Measurements from ENCODE around the gene RETSAT. TPM values are rescaled to one million over a fixed set of nuclear protein-coding genes. Genes with fewer than 3 reads are reported as not detected.
"Not testable (repeated sequence)": the region's sequence is repeated elsewhere in the genome, so short reads cannot be mapped to it uniquely, and the experiment has no call there.

Gene RETSAT
- polyA plus RNA-seq, 2 of the 4 experiments (the other 2 are of a cell fraction): 42.3 to 51.6 TPM

DNA sequence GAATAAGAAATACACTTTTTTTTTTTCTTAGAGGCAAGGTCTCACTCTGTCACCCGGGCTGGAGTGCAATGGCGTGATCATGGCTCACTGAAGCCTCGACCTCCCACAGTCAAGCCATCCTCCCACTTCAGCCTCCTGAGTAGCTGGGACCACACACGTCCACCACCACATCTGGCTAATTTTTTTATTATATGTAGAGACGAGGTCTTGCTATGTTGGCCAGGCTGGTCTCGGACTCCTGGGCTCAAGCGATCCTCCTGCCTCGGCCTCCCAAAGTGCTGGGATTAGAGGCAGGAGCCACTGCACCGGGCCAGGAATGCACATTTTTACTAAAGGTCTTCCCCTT is 28.9 kb downstream of the RETSAT start:
- H3K4me2 ChIP-seq: peak overlapping the region; percentile 96
- no peak for ATAC-seq
- 79% methylated on average over 9 of the region's 9 CpGs for WGBS (ENCODE audit: missing lambda C conversion rate)

DNA sequence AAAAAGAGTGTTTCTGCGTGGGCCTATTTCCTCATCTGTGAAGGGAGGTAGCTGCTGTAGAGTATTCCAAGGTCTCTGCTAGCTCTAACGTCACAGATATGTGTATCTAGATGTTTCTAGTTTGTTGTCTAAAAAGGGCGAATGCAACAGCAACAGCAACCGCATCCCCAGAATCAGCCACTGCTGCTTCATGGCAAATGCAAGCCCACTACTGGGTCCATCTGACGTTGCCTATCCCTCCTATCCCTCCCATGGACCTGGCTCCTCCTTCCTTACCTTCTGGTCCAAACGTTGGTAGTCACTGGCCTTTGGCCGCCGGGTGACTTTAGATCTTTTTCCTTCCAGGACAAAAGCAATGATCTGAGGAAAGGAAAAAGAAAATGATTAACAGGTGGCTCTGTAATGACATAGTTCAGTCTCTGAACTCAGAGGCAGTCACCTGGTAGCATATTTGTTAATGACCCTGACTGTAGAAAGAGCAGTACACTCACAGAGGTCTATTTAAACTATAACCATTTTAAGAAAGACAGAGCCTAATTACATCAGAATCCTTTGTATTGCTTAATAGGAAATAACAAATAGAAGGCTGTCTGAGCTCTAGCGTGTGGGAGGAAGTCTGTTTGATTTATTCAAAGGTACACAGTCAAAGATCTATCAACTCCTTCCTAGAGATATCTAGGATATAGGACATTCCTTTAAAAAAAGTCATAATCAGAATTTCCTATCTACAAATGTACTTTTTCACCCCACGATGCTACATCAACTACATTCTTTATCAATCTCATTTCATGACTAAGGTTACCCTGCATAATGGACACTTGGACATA is 29.5 kb downstream of the RETSAT start:
- Histone ChIP-seq H3K4me1 (peaks cover 33% of the 10 kb centered on the region), H3K4me2 (peak overlapping the region; percentile 96), H3K9me3 (no peaks in the 10 kb centered on the region), H3K27ac (0 out of 6 replicates have a peak overlapping the region, but pooled peaks of 1 of the 2 experiments have one; percentile 18), H3K4me3 (peak overlapping the region; percentile 65; the same call in 2 of the 3 replicates)
- FAIRE-seq (no peak), DNase-seq (ENCODE audit: low read depth in 1 of 2, low spot score in 1 of 2) (no peak), ATAC-seq (no peak)
- TF ChIP-seq NR3C1 (IDR thresholded peaks at IDR 0.05) (no peak), CEBPB (IDR thresholded peaks at IDR 0.05) (peak; percentile 19 to 54; a peak in 1 of 4 replicates)
- POLR2A ChIA-PET: no interaction called here
- CTCF ChIA-PET: interaction anchor here (0.5 to 7.1 kb wide), 5 partner anchors 25 to 302 kb away, joined by 3 to 48 read pairs (median 3); no protein-coding TSS in a partner anchor
- 61% methylated on average over 10 of the region's 10 CpGs for WGBS (ENCODE audit: missing lambda C conversion rate)

More for the DNA sequence above, 28.9 kb downstream of the RETSAT start:
- ChIA-PET CTCF (interaction anchor here (0.5 to 7.1 kb wide), 2 partner anchors 26 to 303 kb away, joined by 3 to 48 read pairs; no protein-coding TSS in a partner anchor), POLR2A (no interaction called here)
- Histone ChIP-seq H3K4me3 (peak overlapping the region; percentile 65; the same call in 2 of the 3 replicates), H3K9me3 (no peaks in the 10 kb centered on the region), H3K4me1 (peaks cover 33% of the 10 kb centered on the region), H3K27ac (0 out of 6 replicates have a peak overlapping the region, but pooled peaks of 1 of the 2 experiments have one; percentile 18)
- no peak for FAIRE-seq
- TF ChIP-seq ESRRA (IDR thresholded peaks at IDR 0.05; ENCODE audit: borderline replicate concordance, low read length) (no peak), CHD2 (IDR thresholded peaks at IDR 0.05; ENCODE audit: low read length, partially characterized antibody) (no peak), EHMT2 (IDR thresholded peaks at IDR 0.05; ENCODE audit: low read depth) (no peak), GATA3 (IDR thresholded peaks at IDR 0.05; ENCODE audit: borderline replicate concordance) (no peak), RARB (CRISPR knock-in tag; IDR thresholded peaks at IDR 0.05) (no peak), FOSB (CRISPR knock-in tag; IDR thresholded peaks at IDR 0.05) (no peak)
- TF ChIP-seq, protein P1, sequence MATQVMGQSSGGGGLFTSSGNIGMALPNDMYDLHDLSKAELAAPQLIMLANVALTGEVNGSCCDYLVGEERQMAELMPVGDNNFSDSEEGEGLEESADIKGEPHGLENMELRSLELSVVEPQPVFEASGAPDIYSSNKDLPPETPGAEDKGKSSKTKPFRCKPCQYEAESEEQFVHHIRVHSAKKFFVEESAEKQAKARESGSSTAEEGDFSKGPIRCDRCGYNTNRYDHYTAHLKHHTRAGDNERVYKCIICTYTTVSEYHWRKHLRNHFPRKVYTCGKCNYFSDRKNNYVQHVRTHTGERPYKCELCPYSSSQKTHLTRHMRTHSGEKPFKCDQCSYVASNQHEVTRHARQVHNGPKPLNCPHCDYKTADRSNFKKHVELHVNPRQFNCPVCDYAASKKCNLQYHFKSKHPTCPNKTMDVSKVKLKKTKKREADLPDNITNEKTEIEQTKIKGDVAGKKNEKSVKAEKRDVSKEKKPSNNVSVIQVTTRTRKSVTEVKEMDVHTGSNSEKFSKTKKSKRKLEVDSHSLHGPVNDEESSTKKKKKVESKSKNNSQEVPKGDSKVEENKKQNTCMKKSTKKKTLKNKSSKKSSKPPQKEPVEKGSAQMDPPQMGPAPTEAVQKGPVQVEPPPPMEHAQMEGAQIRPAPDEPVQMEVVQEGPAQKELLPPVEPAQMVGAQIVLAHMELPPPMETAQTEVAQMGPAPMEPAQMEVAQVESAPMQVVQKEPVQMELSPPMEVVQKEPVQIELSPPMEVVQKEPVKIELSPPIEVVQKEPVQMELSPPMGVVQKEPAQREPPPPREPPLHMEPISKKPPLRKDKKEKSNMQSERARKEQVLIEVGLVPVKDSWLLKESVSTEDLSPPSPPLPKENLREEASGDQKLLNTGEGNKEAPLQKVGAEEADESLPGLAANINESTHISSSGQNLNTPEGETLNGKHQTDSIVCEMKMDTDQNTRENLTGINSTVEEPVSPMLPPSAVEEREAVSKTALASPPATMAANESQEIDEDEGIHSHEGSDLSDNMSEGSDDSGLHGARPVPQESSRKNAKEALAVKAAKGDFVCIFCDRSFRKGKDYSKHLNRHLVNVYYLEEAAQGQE (IDR thresholded peaks at IDR 0.05): no peak
- TF ChIP-seq, protein P2, sequence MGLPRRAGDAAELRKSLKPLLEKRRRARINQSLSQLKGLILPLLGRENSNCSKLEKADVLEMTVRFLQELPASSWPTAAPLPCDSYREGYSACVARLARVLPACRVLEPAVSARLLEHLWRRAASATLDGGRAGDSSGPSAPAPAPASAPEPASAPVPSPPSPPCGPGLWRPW (IDR thresholded peaks at IDR 0.05): no peak
- TF ChIP-seq, protein P3, sequence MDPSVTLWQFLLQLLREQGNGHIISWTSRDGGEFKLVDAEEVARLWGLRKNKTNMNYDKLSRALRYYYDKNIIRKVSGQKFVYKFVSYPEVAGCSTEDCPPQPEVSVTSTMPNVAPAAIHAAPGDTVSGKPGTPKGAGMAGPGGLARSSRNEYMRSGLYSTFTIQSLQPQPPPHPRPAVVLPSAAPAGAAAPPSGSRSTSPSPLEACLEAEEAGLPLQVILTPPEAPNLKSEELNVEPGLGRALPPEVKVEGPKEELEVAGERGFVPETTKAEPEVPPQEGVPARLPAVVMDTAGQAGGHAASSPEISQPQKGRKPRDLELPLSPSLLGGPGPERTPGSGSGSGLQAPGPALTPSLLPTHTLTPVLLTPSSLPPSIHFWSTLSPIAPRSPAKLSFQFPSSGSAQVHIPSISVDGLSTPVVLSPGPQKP (IDR thresholded peaks at IDR 0.05; ENCODE audit: low read depth, low read length): no peak
- DNase-seq (ENCODE audit: low read depth in 1 of 2, low spot score in 1 of 2): no peak

DNA sequence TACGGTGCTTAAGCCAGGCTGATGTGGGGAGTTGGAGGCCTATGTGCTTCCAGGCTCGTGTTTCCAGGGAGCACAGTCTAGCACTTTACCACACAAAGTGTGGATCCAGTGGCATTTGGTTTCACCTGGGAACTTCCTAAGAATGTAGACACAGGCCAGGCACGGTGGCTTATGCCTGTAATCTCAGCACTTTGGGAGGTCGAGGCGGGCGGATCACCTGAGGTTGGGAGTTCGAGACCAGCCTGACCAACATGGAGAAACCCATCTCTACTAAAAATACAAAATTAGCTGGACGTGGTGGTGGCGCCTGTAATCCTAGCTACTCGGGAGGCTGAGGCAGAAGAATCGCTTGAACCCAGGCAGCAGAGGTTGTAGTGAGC is 30.4 kb downstream of the RETSAT start:
- H3K9me3 ChIP-seq, ATAC-seq: not testable (repeated sequence)

More for the DNA sequence above, 30.4 kb downstream of the RETSAT start:
- FAIRE-seq; DNase-seq (ENCODE audit: low read depth in 1 of 2, low spot score in 1 of 2); H3K4me3 ChIP-seq; H3K27ac ChIP-seq; POLR2A ChIA-PET; H3K4me2 ChIP-seq: not testable (repeated sequence)
- peaks cover 30% of the 10 kb centered on the region for H3K4me1 ChIP-seq
- CTCF ChIA-PET: interaction anchor here (1.5 to 7.1 kb wide), 3 partner anchors 24 to 96 kb away, joined by 3 to 48 read pairs (median 5); no protein-coding TSS in a partner anchor
- WGBS (ENCODE audit: missing lambda C conversion rate): 95% methylated on average over 11 of the region's 11 CpGs

Data from A549 (cell line).